SU-DHL-6 (cell line): ENCODE results near the gene APBA2.

Experiments used
- H2AFZ ChIP-seq: fragments of 200-600 bp; sonication (generic); 2 replicates; pipeline ENCODE4 v1.6.1; 2014; ENCODE audit warnings: low read depth, mild to moderate bottlenecking, moderate library complexity, mixed read lengths, antibody characterized with exemption, low read length; ENCODE audit not compliant: severe bottlenecking
- H3F3A ChIP-seq: fragments of 200-600 bp; shearing (Covaris generic); 2 replicates; pipeline ENCODE4 v1.6.0; 2016; ENCODE audit warnings: antibody characterized with exemption, mild to moderate bottlenecking; ENCODE audit not compliant: insufficient read depth
- H3K27ac ChIP-seq: fragments of 200-600 bp; sonication (generic); 2 replicates; pipeline ENCODE4 v1.5.1; 2016; ENCODE audit warnings: low read depth, mild to moderate bottlenecking, low read length, moderate library complexity, mixed read lengths
- H3K27me3 ChIP-seq: fragments of 200-600 bp; sonication (generic), shearing (Covaris generic); 2 replicates; pipeline ENCODE4 v1.6.0; 2014; ENCODE audit warnings: mild to moderate bottlenecking, low read length
- H3K36me3 ChIP-seq: fragments of 200-600 bp; sonication (generic); 2 replicates; pipeline ENCODE4 v1.6.1; 2014; ENCODE audit warnings: mild to moderate bottlenecking, low read length, mixed read lengths
- H3K4me2 ChIP-seq: fragments of 300-600, 200-600 bp; shearing (Covaris generic), sonication (generic); 2 replicates; pipeline ENCODE4 v1.6.0; 2014; ENCODE audit warnings: low read length, low read depth, mild to moderate bottlenecking; ENCODE audit not compliant: poor library complexity, severe bottlenecking
- H3K4me3 ChIP-seq: fragments of 200-600 bp; sonication (generic); 2 replicates; pipeline ENCODE4 v1.5.1; 2014; ENCODE audit warnings: antibody characterized with exemption, low read length, mild to moderate bottlenecking, mixed read lengths; ENCODE audit not compliant: insufficient read depth, poor library complexity, severe bottlenecking
- H3K79me2 ChIP-seq: fragments of 200-600 bp; sonication (generic); 2 replicates; pipeline ENCODE4 v1.6.1; 2014; ENCODE audit warnings: mild to moderate bottlenecking, low read length, moderate library complexity; ENCODE audit not compliant: insufficient read depth
- H3K9ac ChIP-seq: fragments of 200-600 bp; sonication (generic); 2 replicates; pipeline ENCODE4 v1.7.0; 2014; ENCODE audit warnings: mild to moderate bottlenecking, low read length
- H3K9me2 ChIP-seq: fragments of 200-600 bp; sonication (generic); replicated peaks from 2 replicates; pipeline ENCODE4 v1.6.1; 2014; ENCODE audit warnings: low read length; ENCODE audit not compliant: insufficient read depth
- H3K9me3 ChIP-seq: fragments of 200-600 bp; sonication (generic); 2 replicates; pipeline ENCODE4 v1.6.1; 2014; ENCODE audit warnings: low read length, mixed read lengths; ENCODE audit not compliant: insufficient read depth
- H4K20me1 ChIP-seq: fragments of 200-600 bp; sonication (generic); 2 replicates; pipeline ENCODE4 v1.6.1; 2014; ENCODE audit warnings: low read depth, mild to moderate bottlenecking, antibody characterized with exemption, low read length, moderate library complexity, mixed read lengths
- CTCF ChIP-seq: fragments of 200-600 bp; sonication (generic); IDR thresholded peaks from one replicate; pipeline ENCODE4 v1.5.1; 2017; ENCODE audit warnings: antibody characterized with exemption, mild to moderate bottlenecking, low read length, moderate library complexity; ENCODE audit not compliant: insufficient read depth, poor library complexity, severe bottlenecking
- EZH2phosphoT487 ChIP-seq: fragments of 200-600 bp; sonication (generic), shearing (Covaris generic); conservative IDR thresholded peaks from 2 replicates; pipeline ENCODE4 v1.6.1; 2018; ENCODE audit warnings: mild to moderate bottlenecking, antibody characterized with exemption, low read length, moderate library complexity, mixed read lengths

APBA2 gene

DNA sequence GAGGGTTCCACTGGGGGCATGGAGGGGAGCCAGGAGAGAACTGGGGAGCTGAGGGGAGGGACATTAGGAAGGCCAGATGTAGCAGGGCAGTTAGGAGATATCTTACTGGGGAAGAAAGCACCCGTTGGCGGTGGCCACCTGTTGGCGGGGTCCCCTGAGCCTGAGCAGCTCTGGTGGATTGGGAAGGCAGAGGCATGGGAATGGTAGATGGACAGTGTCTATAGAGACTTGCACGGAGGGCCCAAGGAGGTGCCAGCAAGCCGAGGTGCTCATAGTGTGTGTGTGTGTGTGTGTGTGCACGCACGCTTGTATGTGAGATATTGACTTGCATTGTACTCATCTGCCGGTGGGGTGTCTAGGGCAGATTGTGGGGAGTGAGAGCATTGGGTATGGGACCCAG lies 179.0 kb downstream of the APBA2 start:
- Histone ChIP-seq H3K79me2 (no peaks in the 10 kb centered on the region), H4K20me1 (no peaks in the 10 kb centered on the region), H3K9me2 (no peaks in the 10 kb centered on the region), H3K4me3 (no peak overlapping the region), H3F3A (no peaks in the 10 kb centered on the region), H2AFZ (no peak overlapping the region), H3K27ac (no peak overlapping the region), H3K4me2 (no peak overlapping the region), H3K36me3 (no peaks in the 10 kb centered on the region), H3K27me3 (no peaks in the 10 kb centered on the region), H3K9ac (no peak overlapping the region), H3K9me3 (no peaks in the 10 kb centered on the region)
- TF ChIP-seq EZH2phosphoT487 (no peak), CTCF (no peak)

- TF ChIP-seq CTCF (no peak), EZH2phosphoT487 (no peak)
- H3K9ac ChIP-seq: no peak overlapping the region
- H3K79me2 ChIP-seq: no peaks in the 10 kb centered on the region
- no peaks in the 10 kb centered on the region for H3K9me2 ChIP-seq
- no peak overlapping the region for H3K27ac ChIP-seq
- no peaks in the 10 kb centered on the region for H3K27me3 ChIP-seq
- H3K4me2 ChIP-seq: no peak overlapping the region
- H2AFZ ChIP-seq: no peak overlapping the region
- H3F3A ChIP-seq: no peaks in the 10 kb centered on the region
- no peaks in the 10 kb centered on the region for H3K9me3 ChIP-seq
- no peaks in the 10 kb centered on the region for H3K36me3 ChIP-seq
- no peak overlapping the region for H3K4me3 ChIP-seq
- H4K20me1 ChIP-seq: no peaks in the 10 kb centered on the region
Measured at GRCh38 chr15:29065571-29065970, 179.8 kb downstream of the APBA2 start.

DNA sequence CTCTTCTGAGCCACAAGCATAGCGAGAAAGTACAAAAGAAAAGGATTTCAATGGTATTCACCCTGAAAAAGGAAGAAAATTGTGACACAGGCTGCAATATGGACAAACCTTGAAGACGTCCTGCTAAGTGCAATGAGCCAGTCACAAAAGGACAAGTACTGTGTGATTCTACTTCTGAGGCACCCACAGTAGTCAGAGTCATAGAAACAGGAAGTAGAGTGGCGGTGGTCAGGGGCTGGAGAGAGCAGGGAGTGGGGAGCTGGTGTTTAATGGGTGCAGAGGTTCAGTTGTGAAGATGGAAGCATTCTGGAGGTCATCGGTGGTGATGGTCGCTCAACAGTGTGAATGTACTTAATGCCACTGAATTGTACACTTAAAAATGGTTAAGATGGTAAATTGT lies 180.5 kb downstream of the APBA2 start:
- H3K9me2 ChIP-seq: no peaks in the 10 kb centered on the region
- no peak overlapping the region for H3K4me2 ChIP-seq
- H3K9me3 ChIP-seq: no peaks in the 10 kb centered on the region
- no peak overlapping the region for H3K9ac ChIP-seq
- no peak for TF ChIP-seq EZH2phosphoT487
- no peak for TF ChIP-seq CTCF
- no peaks in the 10 kb centered on the region for H3K36me3 ChIP-seq
- no peaks in the 10 kb centered on the region for H4K20me1 ChIP-seq
- H3K4me3 ChIP-seq: no peak overlapping the region
- no peak overlapping the region for H3K27ac ChIP-seq
- H3K27me3 ChIP-seq: no peaks in the 10 kb centered on the region
- no peak overlapping the region for H2AFZ ChIP-seq
- H3F3A ChIP-seq: no peaks in the 10 kb centered on the region
- no peaks in the 10 kb centered on the region for H3K79me2 ChIP-seq

DNA sequence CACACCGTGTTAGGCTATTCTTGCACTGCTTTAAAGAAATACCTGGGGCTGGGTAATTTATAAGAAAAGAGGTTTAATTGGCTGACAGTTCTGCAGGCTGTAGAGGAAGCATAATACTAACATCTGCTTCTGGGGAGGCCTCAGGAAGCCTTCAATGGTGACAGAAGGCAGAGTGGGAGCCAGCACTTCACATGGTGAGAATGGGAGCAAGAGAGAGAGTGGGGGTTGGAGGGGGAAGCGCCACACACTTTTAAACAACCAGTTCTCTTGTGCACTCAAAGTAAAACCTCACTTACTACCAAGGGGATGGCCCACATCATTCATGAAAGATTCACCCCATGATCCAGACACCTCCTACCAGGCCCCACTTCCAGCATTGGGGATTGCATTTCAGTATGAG lies 181.1 kb downstream of the APBA2 start:
- no peaks in the 10 kb centered on the region for H3F3A ChIP-seq
- H4K20me1 ChIP-seq: no peaks in the 10 kb centered on the region
- H3K9me2 ChIP-seq: no peaks in the 10 kb centered on the region
- H3K9ac ChIP-seq: no peak overlapping the region
- no peaks in the 10 kb centered on the region for H3K79me2 ChIP-seq
- H3K27me3 ChIP-seq: no peaks in the 10 kb centered on the region
- H3K4me2 ChIP-seq: no peak overlapping the region
- H2AFZ ChIP-seq: no peak overlapping the region
- H3K9me3 ChIP-seq: no peaks in the 10 kb centered on the region
- no peak for TF ChIP-seq EZH2phosphoT487
- no peak for TF ChIP-seq CTCF
- H3K4me3 ChIP-seq: no peak overlapping the region
- no peaks in the 10 kb centered on the region for H3K36me3 ChIP-seq
- no peak overlapping the region for H3K27ac ChIP-seq
